Endothelial cell of umbilical vein (primary cell): ENCODE results near the gene EPN2. TPM values are rescaled to one million over a fixed set of nuclear protein-coding genes. Genes with fewer than 3 reads are reported as not detected.

Experiments
- BruUV-seq: library from RNA; stranded (reverse); fragments of 400-500 nt; replicated peaks from 2 replicates; lab custom pipeline; 2021; lab: Mats Ljungman, UMichigan
- CTCF ChIA-PET: fragments of 300-600, 350-600 bp; sonication (Branson Sonifier 250); formaldehyde crosslinking; loops from one replicate; lab custom pipeline; 2021; ENCODE audit warnings: antibody characterized with exemption, inconsistent platforms; lab: Charles Lee
- POLR2A ChIA-PET: fragments of 300-600, 350-600 bp; sonication (Branson Sonifier 250); formaldehyde crosslinking; loops from one replicate; lab custom pipeline; 2021; ENCODE audit warnings: antibody characterized with exemption, inconsistent platforms; lab: Charles Lee
- DNase-seq: peaks from one replicate; pipeline ENCODE4 v3.0.0-alpha.2; 2011; ENCODE audit warnings: low read depth, low spot score
- FAIRE-seq: peaks from 2 replicates; lab custom pipeline; 2011; peaks lifted over from hg19 to GRCh38; lab: Jason Lieb, UNC
- H2AFZ ChIP-seq: 2 replicates; pipeline ENCODE4 v1.6.0; 2012; ENCODE audit warnings: low read depth, low read length, control low read depth, inconsistent platforms
- H3K27ac ChIP-seq: 2 replicates; pipeline ENCODE4 v1.5.1; 2011; ENCODE audit warnings: low read depth, mild to moderate bottlenecking, control low read depth, low read length, moderate library complexity; ENCODE audit not compliant: insufficient read depth
- H3K27me3 ChIP-seq, 2 experiments: 2 replicates each; pipeline versions ENCODE4 v1.6.0 to v1.6.1; 2011; ENCODE audit warnings: low read length in 2 of 2, mixed read lengths in 1 of 2; ENCODE audit not compliant: control insufficient read depth in 2 of 2, insufficient read depth in 2 of 2
- H3K36me3 ChIP-seq, 2 experiments: 2 replicates in 1 of 2; 3 replicates in 1 of 2; pipeline ENCODE4 v1.5.1; 2011; ENCODE audit warnings: low read length in 2 of 2, mild to moderate bottlenecking in 1 of 2, moderate library complexity in 1 of 2; ENCODE audit not compliant: control insufficient read depth in 2 of 2, insufficient read depth in 2 of 2; ENCODE audit errors: extremely low read depth in 1 of 2
- H3K4me1 ChIP-seq: 3 replicates; pipeline ENCODE4 v1.5.1; 2011; ENCODE audit warnings: mild to moderate bottlenecking, low read length; ENCODE audit not compliant: control insufficient read depth, insufficient read depth; ENCODE audit errors: extremely low read depth
- H3K4me2 ChIP-seq: 2 replicates; pipeline ENCODE4 v1.6.1; 2011; ENCODE audit warnings: low read length, control low read depth, mixed read lengths; ENCODE audit not compliant: insufficient read depth
- H3K4me3 ChIP-seq, 3 experiments: fragments of 200-600 bp in 1 of 3; sonication (generic), shearing (Covaris generic) in 1 of 3; replicated peaks in 1 of 3; 2 replicates each; pipeline ENCODE4 v1.5.1; 2011 to 2016; ENCODE audit warnings: control low read depth in 3 of 3, low read length in 3 of 3, mild to moderate bottlenecking in 2 of 3, inconsistent platforms in 1 of 3, low read depth in 1 of 3, moderate library complexity in 1 of 3; ENCODE audit not compliant: insufficient read depth in 1 of 3
- H3K79me2 ChIP-seq: 2 replicates; pipeline ENCODE4 v1.6.0; 2012; ENCODE audit warnings: low read length, inconsistent platforms; ENCODE audit not compliant: control insufficient read depth, insufficient read depth
- H3K9ac ChIP-seq: replicated peaks from 2 replicates; pipeline ENCODE3; 2011; ENCODE audit warnings: low read length, control low read depth; ENCODE audit not compliant: insufficient read depth; ENCODE audit errors: extremely low read depth
- H3K9me1 ChIP-seq: replicated peaks from 3 replicates; pipeline ENCODE4 v1.6.0; 2011; ENCODE audit warnings: mild to moderate bottlenecking, low read length; ENCODE audit not compliant: control insufficient read depth, insufficient read depth; ENCODE audit errors: extremely low read depth
- H3K9me3 ChIP-seq: replicated peaks from 2 replicates; pipeline ENCODE4 v1.5.1; 2012; ENCODE audit warnings: low read length, inconsistent platforms; ENCODE audit not compliant: control insufficient read depth, insufficient read depth
- H4K20me1 ChIP-seq: replicated peaks from 2 replicates; pipeline ENCODE3; 2011; ENCODE audit warnings: mild to moderate bottlenecking, low read length; ENCODE audit not compliant: control insufficient read depth, insufficient read depth; ENCODE audit errors: extremely low read depth
- CTCF ChIP-seq, 2 donors: IDR thresholded peaks; 1 replicate in 1 of 2; 2 replicates in 1 of 2; pipeline ENCODE4 v1.5.1; 2011; ENCODE audit warnings: low read length in 2 of 2, mild to moderate bottlenecking in 2 of 2, moderate library complexity in 2 of 2, control low read depth in 1 of 2, inconsistent platforms in 1 of 2, low read depth in 1 of 2; ENCODE audit not compliant: insufficient read depth in 1 of 2; ENCODE audit errors: extremely low read depth in 1 of 2
- EZH2 ChIP-seq: IDR thresholded peaks from 2 replicates; pipeline ENCODE4 v1.6.1; 2012; ENCODE audit warnings: borderline replicate concordance, low read depth, mild to moderate bottlenecking, moderate library complexity, low read length, inconsistent platforms; ENCODE audit not compliant: severe bottlenecking
- FOS ChIP-seq: IDR thresholded peaks from 2 replicates; pipeline ENCODE4 v1.6.1; 2011; ENCODE audit warnings: mild to moderate bottlenecking, low read length, moderate library complexity, borderline replicate concordance; ENCODE audit not compliant: insufficient read depth
- GATA2 ChIP-seq: IDR thresholded peaks from 2 replicates; pipeline ENCODE4 v1.7.0; 2011; ENCODE audit warnings: low read depth, mild to moderate bottlenecking, moderate library complexity, mixed read lengths, low read length; ENCODE audit not compliant: insufficient read length, insufficient read depth
- JUN ChIP-seq: IDR thresholded peaks from 2 replicates; pipeline ENCODE4 v1.6.1; 2011; ENCODE audit warnings: borderline replicate concordance, low read depth; ENCODE audit not compliant: insufficient read length, insufficient read depth
- MYC ChIP-seq: IDR thresholded peaks from one replicate; pipeline ENCODE4 v1.6.1; 2011; ENCODE audit warnings: mild to moderate bottlenecking, low read depth, low read length
- POLR2A ChIP-seq: IDR thresholded peaks from 2 replicates; pipeline ENCODE4 v1.6.1; 2012; ENCODE audit warnings: low read depth, mild to moderate bottlenecking, control low read depth, low read length
- POLR2AphosphoS5 ChIP-seq: IDR thresholded peaks from 2 replicates; pipeline ENCODE4 v1.6.1; 2012; ENCODE audit warnings: low read depth, mild to moderate bottlenecking, control low read depth, low read length, moderate library complexity; ENCODE audit not compliant: insufficient read depth
- dilution Hi-C: fragments of 300-500 bp; cut with MboI; formaldehyde crosslinking; loops from one replicate; pipeline ENCODE4 v1.15.0; 2019; ENCODE audit warnings: low sequenced_read_pairs; ENCODE audit not compliant: extremely low pct_ligation_motif_present
- intact Hi-C: fragments of 100-400 bp; cut with micrococcal nuclease; formaldehyde crosslinking; loops from one replicate; pipeline ENCODE4 v1.10.0; 2022
- polyA plus RNA-seq, 4 experiments: library from polyadenylated mRNA; depleted of rRNA in 3 of 4; stranded (reverse) in 3 of 4; unstranded in 1 of 4; fragments of >200 nt; gene quantifications; 2 replicates each; pipeline versions ENCODE4 v1.2.1 to v1.2.3, GENCODE V29; 2011 to 2012; ENCODE audit warnings: missing spikeins in 1 of 4
- total RNA-seq: library from RNA; stranded (reverse); gene quantifications from 2 replicates; pipeline ENCODE4 v1.2.3, GENCODE V29; 2021
- TF ChIP-seq, protein P1 (sequence below): IDR thresholded peaks from 2 replicates; pipeline ENCODE4 v1.6.1; 2011; ENCODE audit not compliant: insufficient read depth, insufficient read length

Gene EPN2
- total and polyA plus RNA-seq, 2 donors (not counting 3 experiments of a cell fraction or from before 2014, with no cell fraction given): 40.3 to 70.5 TPM

DNA sequence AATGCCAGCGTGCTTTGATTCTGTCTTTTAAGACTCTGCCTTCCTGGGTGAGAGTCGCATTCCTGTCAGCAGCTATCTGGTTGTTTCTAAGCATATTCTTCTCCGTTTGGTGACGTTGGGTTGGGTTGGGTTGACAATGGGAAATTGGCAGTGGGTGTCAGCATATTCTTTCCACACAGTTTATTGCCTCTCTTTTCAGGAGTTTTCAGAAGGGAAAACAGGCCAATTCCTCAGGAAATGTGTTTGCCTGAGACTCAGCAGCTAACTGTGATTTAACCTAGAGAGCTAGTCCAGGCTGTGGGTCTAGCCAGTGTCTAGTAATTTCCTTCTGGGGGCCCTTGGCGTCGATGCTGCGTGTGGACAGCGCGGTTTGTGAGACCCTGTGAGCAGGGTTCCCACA lies 21.2 kb downstream of the EPN2 start:
- CTCF ChIA-PET: interaction anchor here (1.2 to 1.5 kb wide), 2 partner anchors 9 to 80 kb away, joined by 3 to 6 read pairs; no protein-coding TSS in a partner anchor
- Histone ChIP-seq H3K9ac (no peak overlapping the region), H3K36me3 (no peaks in the 10 kb centered on the region), H2AFZ (no peak overlapping the region), H3K79me2 (peaks cover 56% of the 10 kb centered on the region), H3K4me3 (no peak overlapping the region), H3K4me1 (peaks cover 19% of the 10 kb centered on the region), H4K20me1 (peaks cover 3% of the 10 kb centered on the region), H3K9me3 (no peaks in the 10 kb centered on the region), H3K27me3 (no peaks in the 10 kb centered on the region), H3K27ac (no peak overlapping the region), H3K4me2 (no peak overlapping the region), H3K9me1 (no peaks in the 10 kb centered on the region)
- intact Hi-C loops (no loop called here), dilution Hi-C loops (no loop called here)
- POLR2A ChIA-PET: no interaction called here
- peak; percentile 63 for DNase-seq
- no peak for FAIRE-seq
- BruUV-seq: no TSS peak
- no peak for TF ChIP-seq GATA2
- TF ChIP-seq, protein P1, sequence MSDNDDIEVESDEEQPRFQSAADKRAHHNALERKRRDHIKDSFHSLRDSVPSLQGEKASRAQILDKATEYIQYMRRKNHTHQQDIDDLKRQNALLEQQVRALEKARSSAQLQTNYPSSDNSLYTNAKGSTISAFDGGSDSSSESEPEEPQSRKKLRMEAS: no peak
- TF ChIP-seq CTCF (IDR thresholded peaks at IDR 0.05; ENCODE audit: extremely low read depth in 1 of 2, insufficient read depth in 1 of 2, low read depth in 1 of 2, low read length in 2 of 2): no peak
- TF ChIP-seq POLR2AphosphoS5: no peak
- no peak for TF ChIP-seq FOS
- TF ChIP-seq JUN: no peak
- TF ChIP-seq EZH2: no peak
- no peak for TF ChIP-seq MYC
- no peak for TF ChIP-seq POLR2A
